ENCODE measurements around the gene DNAJB6.

Gene DNAJB6

GRCh38 chr7:157391036-157391710 lies 54.4 kb downstream of the DNAJB6 start:
- Histone ChIP-seq H3K4me3 (ENCODE audit: low read length) (no peak overlapping the region), H3K9me3 (ENCODE audit: control insufficient read depth, low read depth, low read length) (no peaks in the 10 kb centered on the region), H3K27ac (ENCODE audit: low read length) (no peak overlapping the region), H3K27me3 (ENCODE audit: control insufficient read depth, insufficient read depth, low read length) (no peaks in the 10 kb centered on the region), H3K4me1 (ENCODE audit: control insufficient read depth, low read depth, low read length) (peaks cover 7% of the 10 kb centered on the region), H3K9ac (ENCODE audit: low read length) (no peak overlapping the region), H3K36me3 (ENCODE audit: control insufficient read depth, low read depth, low read length) (peaks cover 30% of the 10 kb centered on the region)

- Histone ChIP-seq H3K4me1 (ENCODE audit: control insufficient read depth, low read depth, low read length) (peaks cover 1% of the 10 kb centered on the region), H3K27me3 (ENCODE audit: control insufficient read depth, insufficient read depth, low read length) (no peaks in the 10 kb centered on the region), H3K27ac (ENCODE audit: low read length) (no peak overlapping the region), H3K4me3 (ENCODE audit: low read length) (no peak overlapping the region), H3K9me3 (ENCODE audit: control insufficient read depth, low read depth, low read length) (no peaks in the 10 kb centered on the region), H3K9ac (ENCODE audit: low read length) (no peak overlapping the region), H3K36me3 (ENCODE audit: control insufficient read depth, low read depth, low read length) (peaks cover 30% of the 10 kb centered on the region)
Measured at GRCh38 chr7:157392256-157393037, 55.6 kb downstream of the DNAJB6 start.

- H3K27ac ChIP-seq (ENCODE audit: low read length), result no peak overlapping the region
- H3K4me1 ChIP-seq (ENCODE audit: control insufficient read depth, low read depth, low read length), result no peaks in the 10 kb centered on the region
- no peaks in the 10 kb centered on the region for H3K9me3 ChIP-seq (ENCODE audit: control insufficient read depth, low read depth, low read length)
- peaks cover 32% of the 10 kb centered on the region for H3K36me3 ChIP-seq (ENCODE audit: control insufficient read depth, low read depth, low read length)
- no peak overlapping the region for H3K9ac ChIP-seq (ENCODE audit: low read length)
- no peaks in the 10 kb centered on the region for H3K27me3 ChIP-seq (ENCODE audit: control insufficient read depth, insufficient read depth, low read length)
- no peak overlapping the region for H3K4me3 ChIP-seq (ENCODE audit: low read length)
Measured at GRCh38 chr7:157394246-157395191, 57.7 kb downstream of the DNAJB6 start.

- no peak overlapping the region for H3K27ac ChIP-seq (ENCODE audit: low read length)
- no peak overlapping the region for H3K9ac ChIP-seq (ENCODE audit: low read length)
- no peaks in the 10 kb centered on the region for H3K9me3 ChIP-seq (ENCODE audit: control insufficient read depth, low read depth, low read length)
- no peak overlapping the region for H3K4me3 ChIP-seq (ENCODE audit: low read length)
- H3K4me1 ChIP-seq (ENCODE audit: control insufficient read depth, low read depth, low read length), result no peaks in the 10 kb centered on the region
- H3K27me3 ChIP-seq (ENCODE audit: control insufficient read depth, insufficient read depth, low read length), result no peaks in the 10 kb centered on the region
- peaks cover 28% of the 10 kb centered on the region for H3K36me3 ChIP-seq (ENCODE audit: control insufficient read depth, low read depth, low read length)
Measured at GRCh38 chr7:157395206-157395605, 58.4 kb downstream of the DNAJB6 start.

GRCh38 chr7:157396316-157397035 lies 59.7 kb downstream of the DNAJB6 start:
- Histone ChIP-seq H3K27me3 (ENCODE audit: control insufficient read depth, insufficient read depth, low read length) (no peaks in the 10 kb centered on the region), H3K27ac (ENCODE audit: low read length) (no peak overlapping the region), H3K4me3 (ENCODE audit: low read length) (no peak overlapping the region), H3K4me1 (ENCODE audit: control insufficient read depth, low read depth, low read length) (no peaks in the 10 kb centered on the region), H3K9me3 (ENCODE audit: control insufficient read depth, low read depth, low read length) (no peaks in the 10 kb centered on the region), H3K36me3 (ENCODE audit: control insufficient read depth, low read depth, low read length) (peaks cover 17% of the 10 kb centered on the region), H3K9ac (ENCODE audit: low read length) (no peak overlapping the region)

- Histone ChIP-seq H3K36me3 (ENCODE audit: control insufficient read depth, low read depth, low read length) (peaks cover 10% of the 10 kb centered on the region), H3K9ac (ENCODE audit: low read length) (no peak overlapping the region), H3K27ac (ENCODE audit: low read length) (no peak overlapping the region), H3K4me1 (ENCODE audit: control insufficient read depth, low read depth, low read length) (no peaks in the 10 kb centered on the region), H3K4me3 (ENCODE audit: low read length) (no peak overlapping the region), H3K27me3 (ENCODE audit: control insufficient read depth, insufficient read depth, low read length) (no peaks in the 10 kb centered on the region), H3K9me3 (ENCODE audit: control insufficient read depth, low read depth, low read length) (no peaks in the 10 kb centered on the region)
Measured at GRCh38 chr7:157397036-157397720, 60.4 kb downstream of the DNAJB6 start.

- no peaks in the 10 kb centered on the region for H3K9me3 ChIP-seq (ENCODE audit: control insufficient read depth, low read depth, low read length)
- H3K9ac ChIP-seq (ENCODE audit: low read length), result no peak overlapping the region
- no peaks in the 10 kb centered on the region for H3K4me1 ChIP-seq (ENCODE audit: control insufficient read depth, low read depth, low read length)
- no peak overlapping the region for H3K4me3 ChIP-seq (ENCODE audit: low read length)
- H3K36me3 ChIP-seq (ENCODE audit: control insufficient read depth, low read depth, low read length), result peaks cover 8% of the 10 kb centered on the region
- H3K27me3 ChIP-seq (ENCODE audit: control insufficient read depth, insufficient read depth, low read length), result no peaks in the 10 kb centered on the region
- no peak overlapping the region for H3K27ac ChIP-seq (ENCODE audit: low read length)
Measured at GRCh38 chr7:157397731-157398691, 61.2 kb downstream of the DNAJB6 start.

GRCh38 chr7:157399086-157399687 lies 62.4 kb downstream of the DNAJB6 start:
- Histone ChIP-seq H3K36me3 (ENCODE audit: control insufficient read depth, low read depth, low read length) (peaks cover 8% of the 10 kb centered on the region), H3K4me1 (ENCODE audit: control insufficient read depth, low read depth, low read length) (no peaks in the 10 kb centered on the region), H3K4me3 (ENCODE audit: low read length) (no peak overlapping the region), H3K27ac (ENCODE audit: low read length) (no peak overlapping the region), H3K9ac (ENCODE audit: low read length) (no peak overlapping the region), H3K9me3 (ENCODE audit: control insufficient read depth, low read depth, low read length) (no peaks in the 10 kb centered on the region), H3K27me3 (ENCODE audit: control insufficient read depth, insufficient read depth, low read length) (no peaks in the 10 kb centered on the region)

GRCh38 chr7:157400171-157400860 lies 63.5 kb downstream of the DNAJB6 start:
- H3K36me3 ChIP-seq (ENCODE audit: control insufficient read depth, low read depth, low read length), result peaks cover 15% of the 10 kb centered on the region
- no peak overlapping the region for H3K27ac ChIP-seq (ENCODE audit: low read length)
- no peaks in the 10 kb centered on the region for H3K27me3 ChIP-seq (ENCODE audit: control insufficient read depth, insufficient read depth, low read length)
- no peaks in the 10 kb centered on the region for H3K4me1 ChIP-seq (ENCODE audit: control insufficient read depth, low read depth, low read length)
- no peak overlapping the region for H3K9ac ChIP-seq (ENCODE audit: low read length)
- no peaks in the 10 kb centered on the region for H3K9me3 ChIP-seq (ENCODE audit: control insufficient read depth, low read depth, low read length)
- no peak overlapping the region for H3K4me3 ChIP-seq (ENCODE audit: low read length)

All from iPS-18a (cell line).